Measurements from ENCODE around the gene VPS37B.
"Not testable (repeated sequence)": the region's sequence is repeated elsewhere in the genome, so short reads cannot be mapped to it uniquely, and the experiment has no call there.

Gene VPS37B

GRCh38 chr12:122880155-122880667 lies 15.7 kb downstream of the VPS37B start:
- DNase-seq, result no peak

DNA sequence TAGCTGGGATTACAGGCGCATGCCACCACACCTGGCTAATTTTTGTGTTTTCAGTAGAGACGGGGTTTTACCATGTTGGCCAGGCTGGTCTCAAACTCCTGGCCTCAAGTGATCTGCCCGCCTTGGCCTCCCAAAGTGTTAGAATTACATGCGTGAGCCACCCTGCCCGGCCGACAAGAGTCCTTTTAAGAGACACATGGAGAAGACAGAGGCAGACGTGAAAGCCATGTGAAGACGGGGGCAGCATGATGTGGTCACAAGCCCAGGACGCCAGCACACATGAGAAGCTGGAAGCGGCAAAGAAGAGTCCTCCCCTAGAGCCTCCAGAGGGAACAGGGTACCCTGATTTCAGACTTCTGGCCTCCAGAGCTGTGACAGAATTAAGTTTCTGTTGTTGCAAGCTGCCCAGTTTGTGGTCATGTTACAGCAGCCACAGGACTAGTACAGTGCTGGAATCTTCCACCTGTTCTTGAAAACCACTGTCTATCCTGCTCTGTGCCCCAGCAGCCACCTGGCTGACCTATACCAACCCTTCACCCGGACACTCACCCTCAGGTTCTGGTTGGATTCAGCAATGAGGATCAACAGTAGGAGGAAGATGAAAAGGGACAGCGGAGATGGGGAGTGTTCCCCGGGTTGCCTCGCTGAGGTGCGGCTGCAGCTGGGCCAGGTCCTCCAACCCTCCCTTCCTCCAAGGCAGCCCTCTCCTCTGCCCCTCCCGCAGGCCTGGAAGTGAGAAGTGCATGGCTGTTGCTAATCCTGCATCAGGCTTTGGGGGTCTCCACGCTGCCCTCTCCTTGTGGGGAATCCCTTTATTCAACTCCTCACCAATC lies 16.9 kb downstream of the VPS37B start:
- no peak for DNase-seq

DNA sequence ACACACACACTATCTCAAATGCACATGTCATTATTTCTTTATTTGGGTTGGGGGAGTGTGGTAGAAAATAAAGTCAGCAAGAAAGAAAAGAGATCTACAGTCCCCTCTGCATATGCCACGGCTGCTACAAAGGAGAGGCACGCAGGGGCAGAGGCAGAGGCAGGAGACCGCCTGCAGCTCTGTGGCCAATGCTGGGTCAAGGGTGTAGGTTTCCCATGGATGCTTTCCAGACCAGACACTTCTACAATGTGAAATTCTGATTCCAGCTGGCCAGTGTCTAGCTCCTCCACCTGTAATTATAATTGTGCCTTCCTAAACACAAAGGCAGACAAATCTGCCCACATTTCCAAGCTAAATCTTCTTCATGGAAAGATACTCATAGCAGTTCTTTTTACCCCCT lies 19.2 kb downstream of the VPS37B start:
- no peak for DNase-seq

GRCh38 chr12:122876281-122876680 lies 19.6 kb downstream of the VPS37B start:
- DNase-seq, result not testable (repeated sequence)

DNA sequence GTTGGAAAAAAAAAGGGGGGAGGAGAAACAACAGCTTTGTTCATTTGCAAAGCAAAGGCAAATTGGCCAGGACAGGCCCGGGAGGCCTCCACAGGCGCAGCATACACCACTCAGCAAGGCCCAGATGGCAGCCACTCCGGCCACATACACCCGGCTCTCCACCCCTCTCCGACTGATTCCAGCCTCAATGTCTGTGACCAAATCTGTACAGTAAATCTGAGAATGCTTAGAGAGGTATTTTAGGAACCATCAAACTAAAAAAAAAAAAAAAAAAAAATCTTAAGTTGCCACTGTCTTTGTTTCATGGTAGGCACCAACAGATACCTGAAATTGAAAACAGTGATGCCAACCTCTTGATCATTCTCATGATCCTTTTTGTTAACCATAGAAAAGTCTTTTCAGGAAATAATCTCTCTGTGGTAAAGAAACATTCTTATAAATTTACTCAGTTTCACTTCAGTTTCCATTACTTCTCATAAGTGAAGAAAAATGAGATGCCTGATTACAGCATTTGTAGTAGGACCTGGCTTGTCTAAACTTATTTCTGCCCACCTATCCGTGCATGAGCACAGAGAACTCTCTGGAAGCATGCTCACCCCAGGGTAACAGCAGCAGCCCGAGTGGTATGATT lies 20.2 kb downstream of the VPS37B start:
- no peak for DNase-seq

- peak; percentile 60 for DNase-seq
Observed at GRCh38 chr12:122874081-122874480, 21.8 kb downstream of the VPS37B start.

DNA sequence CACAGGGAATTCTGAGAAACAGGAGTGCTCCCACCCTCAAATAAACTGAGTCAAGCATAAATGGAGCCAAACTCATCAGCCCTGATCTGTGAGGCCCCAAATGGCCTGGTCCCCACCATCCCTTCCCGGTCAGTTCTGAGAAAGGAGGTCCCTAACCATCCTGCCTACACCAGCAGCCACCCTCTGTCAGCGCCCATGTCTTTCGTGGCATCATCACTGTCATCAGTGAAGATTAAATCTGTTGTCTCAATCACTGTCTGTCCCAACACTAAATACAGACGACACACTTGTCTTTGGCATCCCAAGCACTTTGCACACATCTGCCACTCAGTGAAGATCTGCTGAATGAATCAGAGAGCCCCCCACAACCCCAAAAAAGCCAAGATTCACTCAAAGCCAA lies 22.4 kb downstream of the VPS37B start:
- no peak for DNase-seq

GRCh38 chr12:122872815-122873361 lies 23.0 kb downstream of the VPS37B start:
- no peak for DNase-seq

DNA sequence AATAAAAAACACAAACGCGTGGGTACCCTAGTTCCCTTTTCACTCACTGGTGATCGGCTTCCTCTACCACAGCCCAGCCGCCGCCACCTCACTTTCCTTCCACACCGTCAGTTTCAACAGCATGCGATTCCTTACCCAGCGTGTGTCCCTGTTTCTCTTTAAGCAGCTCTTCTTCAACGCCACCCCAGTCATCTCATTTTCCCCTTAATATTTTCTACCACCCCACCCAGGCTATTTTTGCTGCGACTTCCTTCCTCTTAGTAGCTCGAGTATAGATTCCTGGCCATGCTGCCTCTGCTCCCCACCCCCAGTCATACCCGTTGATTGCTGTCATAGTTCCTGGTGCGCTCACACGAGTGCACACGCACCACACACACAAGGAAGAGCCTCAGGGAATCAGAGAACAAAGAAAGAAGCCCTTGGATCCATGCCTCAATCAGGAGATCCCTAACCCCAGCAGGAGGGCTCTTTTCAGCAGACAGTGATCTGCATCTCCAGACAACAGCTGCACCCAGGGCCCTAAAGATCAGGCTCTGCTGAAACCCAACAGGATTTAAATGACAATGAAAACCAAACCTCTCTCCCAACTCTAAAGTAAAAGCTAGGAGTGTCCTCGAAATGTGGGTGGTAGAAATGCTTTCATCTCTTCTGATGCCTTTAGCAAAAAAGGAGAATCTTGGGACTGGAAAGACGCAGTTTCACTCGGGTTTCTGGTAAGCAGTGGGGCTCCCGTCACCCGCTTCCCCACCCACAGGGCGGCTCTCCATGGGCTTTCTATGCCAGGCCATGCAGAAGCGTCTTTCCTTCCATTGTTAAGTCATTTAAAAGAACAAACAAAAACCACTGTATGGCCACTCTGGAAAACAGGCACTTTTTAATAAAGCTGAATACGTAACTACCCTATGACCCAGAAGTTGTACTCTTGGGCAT lies 23.8 kb downstream of the VPS37B start:
- DNase-seq, result no peak

DNA sequence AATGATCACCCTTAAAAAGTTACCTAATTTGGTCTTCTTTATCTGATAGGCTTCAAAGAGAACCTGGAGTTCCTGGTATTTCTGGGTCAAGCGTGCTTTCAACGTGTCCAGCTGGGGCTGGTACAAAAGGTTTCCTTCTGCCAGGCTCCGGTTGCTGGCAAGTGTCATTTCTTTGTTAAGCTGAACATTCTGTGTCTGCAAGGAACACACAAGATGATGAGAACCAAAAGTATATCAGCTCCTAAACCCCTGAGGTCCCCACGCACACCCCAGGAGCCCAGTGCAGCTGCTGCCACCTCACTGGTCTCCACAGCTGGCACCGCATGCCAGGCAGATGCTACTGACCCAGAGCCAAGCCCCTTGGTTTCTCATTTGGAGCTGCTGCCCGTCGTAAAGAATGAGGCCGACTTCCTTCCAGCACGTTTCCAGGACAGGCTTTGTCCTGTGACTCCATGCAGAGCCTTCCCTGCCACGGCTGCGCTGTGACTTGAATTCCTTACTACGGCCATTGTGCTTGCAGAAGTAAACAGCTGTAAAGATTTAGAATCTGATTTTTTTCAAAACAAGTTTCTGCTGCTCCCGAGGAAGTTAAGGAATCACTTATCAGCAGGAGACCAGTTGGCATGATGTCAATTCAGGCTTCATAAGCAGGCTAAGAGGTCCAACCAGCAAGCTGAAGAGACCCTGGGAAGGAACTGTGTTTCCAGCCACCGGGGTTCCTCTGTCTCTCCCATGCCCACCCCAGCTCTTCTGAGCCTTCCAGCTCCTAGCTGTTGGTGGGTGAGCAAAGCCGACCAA lies 24.9 kb downstream of the VPS37B start:
- no peak for DNase-seq

DNA sequence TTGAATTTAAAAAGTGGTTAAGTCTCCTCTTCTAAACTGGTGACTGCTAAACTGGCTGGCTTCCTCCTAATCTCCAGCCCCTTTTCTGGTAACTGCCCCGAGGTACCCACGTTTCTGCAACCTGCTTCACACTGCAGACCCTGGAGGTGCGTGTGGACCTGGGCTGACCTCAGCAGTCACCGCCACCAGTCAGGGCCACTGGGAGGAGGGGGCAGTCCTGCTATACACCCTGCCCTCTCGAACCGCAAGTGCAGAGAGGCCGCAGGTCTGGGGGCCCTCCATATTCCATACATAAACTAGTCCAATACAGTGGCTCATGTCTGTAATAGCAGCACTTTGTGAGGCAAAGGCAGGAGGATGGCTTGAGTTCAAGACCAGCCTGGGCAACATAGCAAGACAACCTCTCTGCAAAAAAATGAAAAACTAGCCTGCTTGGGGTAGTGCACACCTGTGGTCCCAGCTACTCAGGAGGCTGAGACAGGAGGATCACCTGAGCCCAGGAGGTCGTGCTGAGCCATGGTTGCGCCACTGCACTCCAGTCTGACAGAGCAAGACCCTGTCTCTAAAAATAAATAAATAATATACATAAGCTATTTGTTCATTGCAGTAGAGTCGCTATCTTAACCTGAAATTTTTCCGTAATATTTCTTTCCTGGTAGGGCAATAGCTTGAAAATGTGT lies 25.6 kb downstream of the VPS37B start:
- no peak for DNase-seq

- DNase-seq, result no peak
Observed at GRCh38 chr12:122869207-122869973, 26.5 kb downstream of the VPS37B start.

DNA sequence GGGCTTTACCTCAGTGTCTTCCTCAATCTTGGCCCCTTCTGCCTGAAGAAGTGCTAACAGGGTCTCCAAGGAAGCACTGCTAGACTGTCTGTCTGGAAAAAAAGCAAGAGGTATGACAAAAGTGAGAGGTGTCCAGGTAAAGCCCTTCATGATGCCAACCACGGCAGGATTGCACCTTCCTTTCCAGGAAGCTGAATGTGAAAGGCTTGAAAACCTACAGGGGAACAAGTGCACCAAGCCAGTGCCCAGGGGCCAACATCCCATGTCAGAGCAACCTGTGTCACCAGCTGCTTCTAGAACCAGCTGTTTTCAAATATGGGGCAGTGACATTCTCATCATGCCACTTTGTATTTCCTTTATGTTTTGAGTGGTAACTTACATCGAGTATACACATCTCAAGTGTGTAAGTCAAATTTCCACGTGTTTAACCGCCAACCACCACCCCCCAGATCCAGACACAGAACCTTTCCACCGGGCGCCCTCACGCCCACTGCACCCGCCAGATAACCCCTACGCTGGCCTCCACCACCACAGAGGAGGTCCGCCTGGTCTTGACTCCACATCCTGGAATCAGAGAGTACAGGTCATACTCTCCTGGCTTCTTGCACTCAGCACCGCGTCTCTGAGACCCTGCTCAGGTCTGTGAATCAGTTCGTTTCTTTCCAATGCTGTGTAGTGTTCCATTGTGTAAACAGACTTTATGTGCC lies 27.3 kb downstream of the VPS37B start:
- DNase-seq, result peak; percentile 1

- peak; percentile 13 for DNase-seq
Observed at GRCh38 chr12:122867691-122868461, 28.0 kb downstream of the VPS37B start.

DNA sequence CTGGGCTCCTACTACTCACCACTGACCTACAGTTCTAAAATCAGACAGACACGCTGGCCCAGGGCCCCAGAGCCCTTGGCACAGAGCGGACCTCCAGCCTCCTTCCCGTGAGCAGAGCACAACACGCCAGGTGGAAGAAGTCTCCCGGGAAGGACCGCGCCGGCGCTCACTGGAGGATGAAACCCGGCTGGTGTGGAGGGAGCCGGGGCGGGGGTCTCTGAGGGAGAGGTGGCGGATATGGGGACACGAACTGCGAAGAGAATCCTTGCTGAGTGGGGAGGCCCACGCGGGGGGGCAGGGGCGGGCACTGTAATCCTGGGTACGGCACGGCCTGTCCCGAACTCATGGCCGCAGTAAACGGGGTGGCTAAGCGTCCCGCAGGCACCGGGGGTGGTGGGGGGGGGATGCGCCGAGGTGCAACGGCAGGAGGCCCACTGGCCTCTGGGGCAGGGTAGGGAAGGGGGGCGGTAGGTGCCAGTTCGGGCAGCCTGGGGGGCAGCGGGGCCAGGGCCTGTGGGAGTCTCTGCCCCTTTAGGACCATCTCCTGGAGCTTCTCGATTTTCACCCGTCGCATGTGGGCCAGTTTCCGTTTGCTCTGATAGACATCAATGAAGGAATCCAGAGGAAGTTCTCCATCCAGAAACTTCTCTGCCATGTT lies 28.8 kb downstream of the VPS37B start:
- peak; percentile 10 for DNase-seq

DNA sequence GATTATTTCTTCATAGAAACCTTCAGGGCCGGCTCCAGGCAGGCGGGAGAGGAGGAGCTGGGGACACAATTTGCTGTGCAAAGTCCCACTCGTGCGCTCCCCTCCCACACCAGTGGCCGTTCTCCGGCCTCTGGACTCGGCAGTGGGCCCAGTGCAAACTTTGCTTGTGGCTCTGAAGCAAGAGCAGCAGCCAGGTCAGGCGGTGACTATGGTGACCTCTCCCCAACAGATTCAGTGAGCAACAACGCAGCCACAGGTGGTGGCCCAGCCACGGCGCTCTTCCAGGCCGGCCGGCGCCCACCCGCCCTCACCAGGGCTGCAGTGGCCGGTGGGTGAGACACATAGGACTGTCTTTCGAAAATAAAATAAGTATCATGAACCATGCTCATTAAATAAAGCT lies 29.5 kb downstream of the VPS37B start:
- DNase-seq, result no peak

DNA sequence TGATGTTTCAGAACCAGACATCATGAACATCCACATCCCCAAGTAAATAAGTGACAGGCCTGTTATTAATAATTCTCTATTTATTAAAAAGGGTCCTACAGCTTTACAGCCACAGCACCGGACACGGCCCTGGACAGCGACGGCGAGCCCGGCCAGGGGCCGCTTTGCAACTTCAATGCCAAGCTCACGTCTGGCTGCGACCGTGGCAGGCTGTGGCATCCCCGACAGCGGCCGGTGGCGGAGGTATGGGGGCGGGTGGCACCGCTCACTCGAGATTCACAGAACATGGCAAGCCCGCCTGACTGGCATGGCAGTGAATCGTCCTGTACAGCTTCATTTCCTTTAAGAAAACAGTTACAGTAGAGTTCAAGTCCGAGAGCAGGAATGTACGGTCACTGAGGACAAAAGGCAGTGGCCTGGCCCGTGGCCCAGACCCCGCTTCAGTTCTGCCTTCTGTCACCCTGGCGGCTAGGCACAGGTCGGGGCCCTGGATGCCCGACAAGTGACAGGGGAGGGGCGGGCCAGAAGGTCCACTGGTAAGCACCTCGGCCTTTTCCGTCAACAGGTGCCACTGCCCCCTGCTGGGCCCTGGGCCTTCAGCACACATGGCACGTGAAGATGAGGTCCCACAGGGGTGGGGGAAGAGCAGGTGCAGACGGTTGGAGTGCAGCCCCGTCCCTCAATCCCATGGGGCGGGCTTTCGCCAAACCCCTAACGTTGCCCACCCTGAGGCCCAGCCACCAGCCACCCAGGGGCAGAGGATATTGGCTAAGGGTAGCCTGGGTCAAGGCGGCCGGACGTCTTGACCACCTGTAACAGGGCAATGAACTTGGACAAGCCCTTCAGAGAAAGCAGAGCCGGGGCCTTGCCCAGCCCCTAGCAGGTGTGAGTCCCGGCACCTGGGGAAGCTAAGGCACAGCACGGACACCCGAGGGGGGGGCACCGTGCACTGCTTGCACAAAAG lies 30.4 kb downstream of the VPS37B start:
- no peak for DNase-seq
